AG09309 (cell line): ENCODE results near the gene INTS6L.
A peak's percentile ranks its signal among the peaks of the same experiment; 100 is the strongest.
"Not testable (repeated sequence)": the region's sequence is repeated elsewhere in the genome, so short reads cannot be mapped to it uniquely, and the experiment has no call there.

Source experiments
- DNase-seq: peaks from one replicate; pipeline ENCODE4 v3.0.0-alpha.2; 2010; ENCODE audit warnings: low read depth
- H3K4me3 ChIP-seq: 2 replicates; pipeline ENCODE4 v1.5.1; 2011; ENCODE audit warnings: mild to moderate bottlenecking, low read depth, low read length, moderate library complexity; ENCODE audit not compliant: control insufficient read depth
- CTCF ChIP-seq: IDR thresholded peaks from 2 replicates; pipeline ENCODE4 v1.5.1; 2011; ENCODE audit warnings: mild to moderate bottlenecking, low read depth, low read length, inconsistent platforms; ENCODE audit not compliant: insufficient read depth, control insufficient read depth; ENCODE audit errors: missing control alignments

The INTS6L gene

GRCh38 chrX:135591871-135592270 is 71.4 kb downstream of the INTS6L start:
- TF ChIP-seq CTCF: no peak

DNA sequence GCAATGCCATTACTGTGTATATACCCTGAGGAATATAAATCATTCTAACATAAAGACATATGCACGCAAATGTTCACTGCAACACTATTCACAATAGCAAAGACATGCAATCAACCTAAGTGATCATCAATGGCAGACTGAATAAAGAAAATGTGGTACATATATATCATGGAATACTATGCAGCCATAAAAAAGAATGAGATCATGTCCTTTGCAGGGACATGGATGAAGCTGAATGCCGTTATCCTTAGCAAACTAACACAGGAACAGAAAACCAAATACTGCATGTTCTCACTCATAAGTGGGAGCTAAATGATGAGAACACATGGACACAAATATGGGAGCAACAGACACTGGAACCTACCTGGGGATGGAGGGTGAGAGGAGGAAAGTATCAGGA is 73.6 kb downstream of the INTS6L start:
- not testable (repeated sequence) for H3K4me3 ChIP-seq, DNase-seq

More at GRCh38 chrX:135591871-135592270, 71.4 kb downstream of the INTS6L start:
- no peak overlapping the region for H3K4me3 ChIP-seq
- no peak for DNase-seq

DNA sequence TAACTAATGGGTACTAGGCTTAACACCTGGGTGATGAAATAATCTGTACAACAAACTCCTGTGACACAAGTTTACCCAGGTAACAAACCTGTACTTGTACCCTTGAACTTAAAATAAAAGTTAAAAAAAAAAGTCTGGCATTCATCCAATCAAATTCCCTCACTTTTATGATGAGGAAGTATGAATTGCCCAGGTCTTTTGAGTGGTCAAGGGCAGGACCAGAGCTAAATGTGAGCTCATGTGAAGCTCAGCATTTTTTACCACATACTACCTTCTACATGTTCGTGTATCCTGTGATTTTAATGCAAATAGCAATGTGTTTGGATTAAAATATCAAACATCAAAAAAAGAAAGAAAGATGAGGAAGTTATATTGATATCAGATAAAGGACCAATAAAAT is 74.0 kb downstream of the INTS6L start:
- DNase-seq, H3K4me3 ChIP-seq: not testable (repeated sequence)

DNA sequence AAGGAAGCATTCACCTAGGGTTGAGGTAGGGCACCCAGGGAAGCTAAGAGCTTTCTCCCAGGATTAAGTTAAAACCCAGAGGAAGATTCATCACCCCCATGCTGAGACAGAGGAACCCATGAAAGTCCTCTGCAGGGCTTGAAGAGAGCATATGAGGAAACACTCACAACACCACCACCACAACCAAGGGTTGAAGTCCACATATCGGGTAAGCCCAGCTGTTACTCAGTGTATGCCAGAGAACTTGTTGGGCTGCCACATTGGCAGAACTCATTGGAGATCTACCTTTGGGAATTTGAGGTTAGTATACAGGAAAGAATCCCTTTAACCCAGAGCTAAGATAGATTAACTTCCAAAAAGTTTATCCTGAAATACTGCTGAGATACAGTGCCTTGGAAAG is 75.1 kb downstream of the INTS6L start:
- no peak for DNase-seq
- no peak overlapping the region for H3K4me3 ChIP-seq
- TF ChIP-seq CTCF: no peak

DNA sequence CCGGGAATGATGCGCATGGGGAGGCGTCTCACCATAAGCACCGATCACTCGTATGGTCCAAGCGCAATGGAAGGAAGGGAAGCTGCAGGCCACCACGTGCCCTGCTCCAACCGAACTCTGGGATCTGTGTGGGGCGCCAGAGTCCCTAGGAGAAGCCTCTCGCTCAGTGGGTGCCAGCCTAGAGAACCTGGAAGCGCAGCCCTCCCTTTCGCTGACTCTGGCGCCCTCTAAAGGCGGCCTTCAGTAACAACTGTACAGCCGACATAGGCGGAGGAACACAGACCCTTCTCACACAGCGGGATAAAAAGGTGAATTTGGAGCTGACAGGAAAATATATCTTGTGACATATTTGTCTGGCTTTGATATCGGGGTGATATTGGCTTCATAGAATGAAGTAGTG is 76.0 kb downstream of the INTS6L start:
- DNase-seq: no peak
- no peak overlapping the region for H3K4me3 ChIP-seq
- TF ChIP-seq CTCF: peak; percentile 66

- no peak for DNase-seq
- TF ChIP-seq CTCF: no peak
- no peak overlapping the region for H3K4me3 ChIP-seq
Observed at GRCh38 chrX:135605906-135606305, 85.4 kb downstream of the INTS6L start.

DNA sequence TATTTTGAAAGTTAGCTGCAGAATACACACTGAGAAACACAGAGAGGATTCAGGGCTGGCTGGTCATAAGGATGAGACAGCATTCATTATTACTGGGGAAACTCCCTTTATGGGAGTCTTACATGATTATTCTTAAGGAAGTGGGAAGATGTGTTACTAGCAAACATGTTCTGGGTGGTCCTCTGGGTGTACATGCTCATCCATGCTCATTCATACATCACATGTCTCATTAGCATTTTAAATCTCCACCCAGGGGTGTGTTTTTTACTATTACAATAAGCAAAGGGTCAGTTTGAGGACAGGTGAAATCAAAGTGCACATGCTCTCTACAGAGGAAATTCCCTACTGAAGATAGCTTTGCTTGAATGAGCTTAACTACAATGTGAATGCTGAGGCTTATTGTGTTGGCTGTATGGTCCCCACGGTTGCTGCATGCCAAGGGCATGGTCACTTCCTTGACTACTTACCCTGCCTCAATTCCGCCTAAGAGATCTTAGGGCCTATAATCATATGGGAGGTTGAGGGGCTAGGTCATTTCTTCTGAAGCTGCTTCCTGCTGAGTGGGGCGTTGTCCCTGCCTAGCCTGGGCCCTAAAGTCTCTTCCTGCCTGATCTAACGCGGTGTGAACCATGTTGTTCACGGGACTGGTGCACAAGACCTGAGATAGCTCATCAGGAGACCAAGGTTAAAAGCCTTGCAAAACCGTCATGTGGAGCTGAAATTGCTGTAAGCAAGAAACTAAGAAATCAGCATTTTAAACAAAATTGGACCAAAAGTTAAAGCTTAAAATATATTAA is 104.1 kb downstream of the INTS6L start:
- not testable (repeated sequence) for H3K4me3 ChIP-seq, DNase-seq

DNA sequence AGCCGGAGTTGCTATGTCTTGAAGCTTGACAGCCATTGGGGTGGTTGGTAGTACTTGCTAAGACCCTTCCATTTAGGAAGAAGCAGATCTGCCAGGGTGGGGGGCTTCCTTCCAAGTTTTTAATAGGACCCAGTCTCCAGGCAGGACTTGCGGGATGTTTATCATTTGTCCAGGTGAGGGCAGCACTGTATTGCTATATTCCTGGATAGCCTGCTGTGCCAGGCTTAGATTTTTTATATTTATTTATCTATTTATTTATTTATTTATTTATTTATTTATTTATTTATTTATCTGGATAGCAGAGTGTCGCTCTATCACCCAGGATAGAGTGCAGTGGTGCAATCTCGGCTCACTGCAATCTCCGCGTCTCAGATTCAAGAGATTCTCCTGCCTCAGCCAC is 105.5 kb downstream of the INTS6L start:
- no peak for DNase-seq
- no peak overlapping the region for H3K4me3 ChIP-seq
- peak; percentile 22 for TF ChIP-seq CTCF

DNA sequence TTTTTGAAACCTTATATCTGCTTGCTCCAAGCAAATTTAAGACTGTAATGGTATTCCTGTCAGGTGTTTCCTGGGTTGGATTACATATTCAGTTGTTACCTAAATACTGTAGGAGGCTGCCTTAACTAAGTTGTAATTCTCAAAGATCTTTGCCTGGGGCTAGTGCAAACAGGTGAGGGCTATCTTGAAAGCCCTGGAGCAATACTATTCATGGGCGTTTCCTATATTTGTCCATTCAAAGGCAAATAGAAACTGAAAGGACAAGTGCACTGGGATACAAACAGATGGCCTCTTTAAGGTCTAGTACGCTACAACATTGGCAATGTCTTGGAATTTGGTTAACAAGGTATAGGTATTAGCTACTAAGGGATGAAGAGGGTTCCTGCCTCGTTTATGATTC is 108.9 kb downstream of the INTS6L start:
- no peak for TF ChIP-seq CTCF
- no peak overlapping the region for H3K4me3 ChIP-seq

More for the DNA sequence above, 108.9 kb downstream of the INTS6L start:
- DNase-seq: no peak
